ENCODE results near the gene PLPPR1.

DNA sequence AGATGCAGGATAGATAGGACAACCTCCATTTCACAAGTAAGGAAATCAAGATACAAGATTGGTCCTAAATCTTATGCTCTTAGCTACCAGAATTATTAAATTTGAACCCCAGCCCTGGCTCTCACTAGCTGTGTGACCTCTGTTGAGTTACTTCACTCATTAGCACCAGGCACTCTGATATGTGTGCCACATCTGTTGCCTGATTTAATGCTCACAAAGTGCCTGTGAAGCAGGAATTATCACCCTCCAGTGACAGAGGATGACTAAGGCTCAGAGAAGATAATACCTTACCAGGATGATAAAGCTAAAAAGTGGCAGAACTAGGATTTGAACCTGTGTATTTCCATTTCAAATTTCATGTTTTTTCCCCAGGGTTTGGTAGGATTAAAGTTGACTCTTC lies 110.0 kb downstream of the PLPPR1 start:
- TF ChIP-seq, protein P1, sequence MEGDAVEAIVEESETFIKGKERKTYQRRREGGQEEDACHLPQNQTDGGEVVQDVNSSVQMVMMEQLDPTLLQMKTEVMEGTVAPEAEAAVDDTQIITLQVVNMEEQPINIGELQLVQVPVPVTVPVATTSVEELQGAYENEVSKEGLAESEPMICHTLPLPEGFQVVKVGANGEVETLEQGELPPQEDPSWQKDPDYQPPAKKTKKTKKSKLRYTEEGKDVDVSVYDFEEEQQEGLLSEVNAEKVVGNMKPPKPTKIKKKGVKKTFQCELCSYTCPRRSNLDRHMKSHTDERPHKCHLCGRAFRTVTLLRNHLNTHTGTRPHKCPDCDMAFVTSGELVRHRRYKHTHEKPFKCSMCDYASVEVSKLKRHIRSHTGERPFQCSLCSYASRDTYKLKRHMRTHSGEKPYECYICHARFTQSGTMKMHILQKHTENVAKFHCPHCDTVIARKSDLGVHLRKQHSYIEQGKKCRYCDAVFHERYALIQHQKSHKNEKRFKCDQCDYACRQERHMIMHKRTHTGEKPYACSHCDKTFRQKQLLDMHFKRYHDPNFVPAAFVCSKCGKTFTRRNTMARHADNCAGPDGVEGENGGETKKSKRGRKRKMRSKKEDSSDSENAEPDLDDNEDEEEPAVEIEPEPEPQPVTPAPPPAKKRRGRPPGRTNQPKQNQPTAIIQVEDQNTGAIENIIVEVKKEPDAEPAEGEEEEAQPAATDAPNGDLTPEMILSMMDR (IDR thresholded peaks at IDR 0.05; ENCODE audit: extremely low read depth in 1 of 2, insufficient read depth in 1 of 2, low read depth in 1 of 2, low read length in 2 of 2) = no peak
- no peak for TF ChIP-seq POLR2A (IDR thresholded peaks at IDR 0.05; ENCODE audit: low read depth, low read length)
- TF ChIP-seq MYC (IDR thresholded peaks at IDR 0.05; ENCODE audit: low read depth, low read length) = no peak
- no peak for TF ChIP-seq EZH2 (IDR thresholded peaks at IDR 0.05; ENCODE audit: borderline replicate concordance, low read depth, low read length, severe bottlenecking)
- TF ChIP-seq FOS (IDR thresholded peaks at IDR 0.05; ENCODE audit: borderline replicate concordance, insufficient read depth, low read length) = no peak
- TF ChIP-seq POLR2AphosphoS5 (IDR thresholded peaks at IDR 0.05; ENCODE audit: insufficient read depth, low read depth, low read length) = no peak
